ENCODE data around the gene SOAT2. TPM values are rescaled to one million over a fixed set of nuclear protein-coding genes. Genes with fewer than 3 reads are reported as not detected.

Gene SOAT2
- total and polyA plus RNA-seq, 2 of the 4 experiments (the other 2 are of a cell fraction): 0.18 to 0.39 TPM

- ATAC-seq (ENCODE audit: low read depth) (no peak), DNase-seq (no peak)
- no peak overlapping the region for H2BK20ac ChIP-seq (ENCODE audit: low read depth, low read length)
- no peaks in the 10 kb centered on the region for H3K9me3 ChIP-seq (ENCODE audit: control insufficient read depth, insufficient read depth, low read length)
- no peaks in the 10 kb centered on the region for H3K27me3 ChIP-seq (ENCODE audit: control insufficient read depth, insufficient read depth, low read length)
- H3K56ac ChIP-seq (ENCODE audit: extremely low read depth, insufficient read depth, low read length): no peak overlapping the region
- intact Hi-C loops (cut with micrococcal nuclease) (no loop called here), in situ Hi-C loops (cut with MboI; ENCODE audit: low sequenced_read_pairs) (no loop called here), dilution Hi-C loops (cut with HindIII; ENCODE audit: low sequenced_read_pairs, unreplicated experiment) (no loop called here)
- H3K4me1 ChIP-seq (ENCODE audit: control insufficient read depth, insufficient read depth, low read length): peaks cover 31% of the 10 kb centered on the region
- H2BK15ac ChIP-seq (ENCODE audit: low read depth, low read length): no peak overlapping the region
- TF ChIP-seq CTCF (conservative IDR thresholded peaks at IDR 0.05; ENCODE audit: low read depth, low read length) (no peak), SMC3 (IDR thresholded peaks at IDR 0.05; ENCODE audit: low read depth, low read length) (no peak), MAZ (IDR thresholded peaks at IDR 0.05; ENCODE audit: borderline replicate concordance, low read depth, low read length) (no peak), POLR2A (IDR thresholded peaks at IDR 0.05; ENCODE audit: low read depth, low read length) (no peak), MAFK (IDR thresholded peaks at IDR 0.05; ENCODE audit: low read depth, low read length) (no peak), FOS (IDR thresholded peaks at IDR 0.05; ENCODE audit: low read depth, low read length) (no peak), BHLHE40 (IDR thresholded peaks at IDR 0.05; ENCODE audit: low read depth, low read length) (no peak), RAD21 (IDR thresholded peaks at IDR 0.05; ENCODE audit: low read length) (no peak), ELK1 (IDR thresholded peaks at IDR 0.05; ENCODE audit: borderline replicate concordance, low read depth, low read length) (no peak)
- no TSS peak for BruUV-seq (replicated peaks)
- H3K4me2 ChIP-seq (ENCODE audit: low read depth, low read length): no peak overlapping the region
- peaks cover 0 to 50% of the 10 kb centered on the region in 2 experiments; a peak in 3 of 4 replicates for H3K79me1 ChIP-seq (ENCODE audit: low read depth in 1 of 2, low read length in 2 of 2)
- H3K18ac ChIP-seq (ENCODE audit: low read depth, low read length): no peak overlapping the region
- H2BK120ac ChIP-seq (ENCODE audit: low read depth, low read length): no peak overlapping the region
- H2AFZ ChIP-seq (replicated peaks; ENCODE audit: low read length, poor library complexity): no peak overlapping the region
- H4K5ac ChIP-seq (ENCODE audit: low read depth, low read length): no peak overlapping the region
- 75% methylated on average over 3 of the region's 15 CpGs; no CpG with 5 or more reads in 1 of the 2 experiments for WGBS, 2 experiments (ENCODE audit: extremely low coverage in 2 of 2, insufficient read length in 1 of 2)
- POLR2A ChIA-PET (ENCODE audit: unreplicated experiment): no interaction called here
- H2AK9ac ChIP-seq (replicated peaks; ENCODE audit: low read depth, low read length, poor library complexity): no peak overlapping the region
- H4K91ac ChIP-seq (ENCODE audit: insufficient read depth, low read depth, low read length): no peak overlapping the region
- H3K23ac ChIP-seq (ENCODE audit: low read depth, low read length): no peak overlapping the region
- H2BK5ac ChIP-seq (ENCODE audit: low read depth, low read length, poor library complexity, severe bottlenecking): no peak overlapping the region
- H3K27ac ChIP-seq (ENCODE audit: insufficient read depth, low read length): no peak overlapping the region
- no peak overlapping the region for H2AK5ac ChIP-seq (ENCODE audit: low read depth, low read length)
- CTCF ChIA-PET: interaction anchor here (0.7 kb wide), 1 partner anchor 8 kb away, joined by 3 read pairs; no protein-coding TSS in a partner anchor
- peaks cover 21% of the 10 kb centered on the region for H3K9me1 ChIP-seq (ENCODE audit: insufficient read depth, low read length)
- peaks cover 16% of the 10 kb centered on the region for H4K20me1 ChIP-seq (ENCODE audit: insufficient read depth, low read length)
- no peak overlapping the region for H3K4ac ChIP-seq (ENCODE audit: low read depth, low read length)
- H3K4me3 ChIP-seq (ENCODE audit: insufficient read depth, low read depth, low read length): no peak overlapping the region
- H3K36me3 ChIP-seq (ENCODE audit: control insufficient read depth, insufficient read depth, low read length): peaks cover 66% of the 10 kb centered on the region
- H3K14ac ChIP-seq (replicated peaks; ENCODE audit: low read depth, low read length): no peak overlapping the region
- H3K9ac ChIP-seq (ENCODE audit: low read depth, low read length): no peak overlapping the region
- no peak overlapping the region for H4K8ac ChIP-seq (ENCODE audit: low read depth in 2 of 2, low read length in 2 of 2)
These were observed 47.6 kb upstream of the SOAT2 start for GRCh38 chr12:53055471-53056266.
